HCT116 (cell line): ENCODE results near the gene HSPG2. TPM values are rescaled to one million over a fixed set of nuclear protein-coding genes. Genes with fewer than 3 reads are reported as not detected.
A peak's percentile ranks its signal among the peaks of the same experiment; 100 is the strongest.

Experiments
- ATAC-seq: fragments of 200-7000 bp; cut with Tn5 transposase; 2 replicates; pipeline ENCODE4 v1.9.1; 2020; ENCODE audit warnings: mild to moderate bottlenecking, moderate library complexity
- BruUV-seq: library from RNA; stranded (reverse); fragments of 400-500 nt; replicated peaks from 2 replicates; lab custom pipeline; 2021; lab: Mats Ljungman, UMichigan
- CTCF ChIA-PET: fragments of 300-600 bp; sonication (Branson Sonifier 250); formaldehyde crosslinking; loops from one replicate; lab custom pipeline; 2021; ENCODE audit warnings: antibody characterized with exemption; lab: Charles Lee
- POLR2A ChIA-PET: fragments of 300-600, 350-600 bp; sonication (Branson Sonifier 250); formaldehyde crosslinking; loops from one replicate; lab custom pipeline; 2021; ENCODE audit warnings: antibody characterized with exemption; lab: Charles Lee
- RAD21 ChIA-PET, 2 experiments: fragments of 300-600 bp; sonication (Branson Sonifier 250); formaldehyde crosslinking; loops; one replicate each; lab custom pipeline; 2023; ENCODE audit warnings: low total read pairs in 2 of 2; ENCODE audit not compliant: uncharacterized antibody in 2 of 2, unreplicated experiment in 2 of 2, low non-redundant PET in 1 of 2; lab: Charles Lee
- DNase-seq: peaks from one replicate; pipeline ENCODE4 v3.0.0-alpha.2; 2010; ENCODE audit warnings: low read depth, low spot score
- H2AFZ ChIP-seq: fragments of 200-600 bp; shearing (Covaris generic), sonication (generic); 2 replicates; pipeline ENCODE4 v1.6.1; 2017; ENCODE audit warnings: low read depth, mixed run types, mixed read lengths, antibody characterized with exemption, low read length; ENCODE audit not compliant: poor library complexity, severe bottlenecking
- H3K27ac ChIP-seq: 2 replicates; pipeline ENCODE4 v1.5.1; 2012; ENCODE audit warnings: low read depth, low read length
- H3K27me3 ChIP-seq: fragments of 200-600 bp; sonication (generic); 2 replicates; pipeline ENCODE4 v1.6.1; 2016; ENCODE audit warnings: mixed run types, low read length, mixed read lengths; ENCODE audit not compliant: insufficient read depth
- H3K36me3 ChIP-seq, 2 experiments: fragments of 200-500 bp in 1 of 2; fragments of 200-600 bp in 1 of 2; sonication (Bioruptor generic) in 1 of 2; sonication (generic) in 1 of 2; 2 replicates each; pipeline versions ENCODE4 v1.5.1 to v1.6.1; 2014 to 2016; ENCODE audit warnings: low read length in 2 of 2, inconsistent platforms in 1 of 2, mixed read lengths in 1 of 2, mixed run types in 1 of 2; ENCODE audit not compliant: insufficient read depth in 2 of 2, control insufficient read depth in 1 of 2
- H3K4me1 ChIP-seq, 2 experiments: fragments of 200-600 bp in 1 of 2; sonication (generic) in 1 of 2; 2 replicates each; pipeline versions ENCODE4 v1.5.1 to v1.6.1; 2012 to 2017; ENCODE audit warnings: low read length in 2 of 2, inconsistent platforms in 1 of 2, mild to moderate bottlenecking in 1 of 2, mixed read lengths in 1 of 2, mixed run types in 1 of 2, moderate library complexity in 1 of 2; ENCODE audit not compliant: insufficient read depth in 2 of 2, control insufficient read depth in 1 of 2
- H3K4me2 ChIP-seq: fragments of 200-600 bp; sonication (generic); 2 replicates; pipeline ENCODE4 v1.6.1; 2017; ENCODE audit warnings: mixed run types, low read length, mixed read lengths
- H3K4me3 ChIP-seq, 2 experiments: fragments of 200-600 bp in 1 of 2; sonication (generic) in 1 of 2; replicated peaks in 1 of 2; 2 replicates each; pipeline ENCODE4 v1.5.1; 2011 to 2016; ENCODE audit warnings: low read length in 2 of 2, control low read depth in 1 of 2, low read depth in 1 of 2, mild to moderate bottlenecking in 1 of 2, mixed read lengths in 1 of 2, mixed run types in 1 of 2
- H3K79me2 ChIP-seq: fragments of 200-600 bp; sonication (generic); 2 replicates; pipeline ENCODE4 v1.6.1; 2017; ENCODE audit warnings: mild to moderate bottlenecking, mixed run types, low read length, moderate library complexity, mixed read lengths; ENCODE audit not compliant: insufficient read depth
- H3K9ac ChIP-seq: fragments of 200-600 bp; sonication (generic); 2 replicates; pipeline ENCODE4 v1.6.1; 2016; ENCODE audit warnings: low read length, mixed read lengths
- H3K9me2 ChIP-seq: fragments of 200-600 bp; sonication (generic), shearing (Covaris generic); 2 replicates; pipeline ENCODE4 v1.6.1; 2017; ENCODE audit warnings: mixed run types, mild to moderate bottlenecking, moderate library complexity; ENCODE audit not compliant: insufficient read depth
- H3K9me3 ChIP-seq, 2 experiments: fragments of 200-500 bp in 1 of 2; fragments of 200-600 bp in 1 of 2; sonication (Bioruptor generic) in 1 of 2; sonication (generic) in 1 of 2; 2 replicates each; pipeline ENCODE4 v1.6.1; 2014 to 2017; ENCODE audit warnings: low read length in 2 of 2, mixed read lengths in 2 of 2, inconsistent platforms in 1 of 2, low read depth in 1 of 2, mild to moderate bottlenecking in 1 of 2, mixed run types in 1 of 2, moderate library complexity in 1 of 2; ENCODE audit not compliant: control insufficient read depth in 1 of 2, insufficient read depth in 1 of 2
- H4K20me1 ChIP-seq: fragments of 200-600 bp; sonication (generic), shearing (Covaris generic); 2 replicates; pipeline ENCODE4 v1.6.1; 2017; ENCODE audit warnings: mixed run types, mild to moderate bottlenecking, moderate library complexity; ENCODE audit not compliant: insufficient read depth
- CBX3 ChIP-seq: IDR thresholded peaks from 2 replicates; pipeline ENCODE4 v1.6.1; 2012; ENCODE audit warnings: low read depth
- CTCF ChIP-seq, 3 experiments: fragments of 200-600 bp in 1 of 3; sonication (generic) in 1 of 3; IDR thresholded peaks in 2 of 3; conservative IDR thresholded peaks in 1 of 3; 2 replicates each; pipeline ENCODE4 v1.5.1; 2012 to 2017; ENCODE audit warnings: low read depth in 2 of 3, low read length in 2 of 3, antibody characterized with exemption in 1 of 3, borderline replicate concordance in 1 of 3, control low read depth in 1 of 3, mild to moderate bottlenecking in 1 of 3, mixed read lengths in 1 of 3, mixed run types in 1 of 3, moderate library complexity in 1 of 3; ENCODE audit not compliant: insufficient read depth in 1 of 3
- EGR1 ChIP-seq: IDR thresholded peaks from 2 replicates; pipeline ENCODE4 v1.6.1; 2012; ENCODE audit warnings: low read depth
- POLR2A ChIP-seq: IDR thresholded peaks from 2 replicates; pipeline ENCODE4 v1.7.0; 2011; ENCODE audit warnings: borderline replicate concordance; ENCODE audit not compliant: insufficient read depth, insufficient read length; ENCODE audit errors: extremely low read depth
- RAD21 ChIP-seq: IDR thresholded peaks from 2 replicates; pipeline ENCODE4 v1.6.1; 2012; ENCODE audit warnings: low read depth, mild to moderate bottlenecking
- SIN3A ChIP-seq: IDR thresholded peaks from 2 replicates; pipeline ENCODE4 v1.6.1; 2012; ENCODE audit warnings: low read depth
- YY1 ChIP-seq: IDR thresholded peaks from 2 replicates; pipeline ENCODE4 v1.6.1; 2011; ENCODE audit warnings: low read length, low read depth, moderate library complexity, mild to moderate bottlenecking; ENCODE audit not compliant: insufficient replicate concordance; ENCODE audit errors: extremely low read depth
- intact Hi-C: fragments of 100-400 bp; cut with micrococcal nuclease; formaldehyde crosslinking; loops from 2 replicates; pipeline ENCODE4 v1.10.0; 2022
- total RNA-seq: library from RNA; stranded (reverse); gene quantifications from one replicate; pipeline ENCODE4 v1.2.1, GENCODE V29; 2021; ENCODE audit not compliant: unreplicated experiment

Gene HSPG2
- total RNA-seq, 1 experiment from 2014 or later, result 55.7 TPM

- TF ChIP-seq RAD21 (no peak), YY1 (no peak), CTCF (IDR thresholded peaks at IDR 0.05 in 2 of 3, conservative IDR thresholded peaks at IDR 0.05 in 1 of 3; ENCODE audit: borderline replicate concordance in 1 of 3, insufficient read depth in 1 of 3, low read depth in 2 of 3, low read length in 2 of 3) (peak in 2 of 3 experiments; percentile 51 to 60; a peak in 4 of 6 replicates), CBX3 (no peak), EGR1 (no peak), SIN3A (no peak)
- H3K4me3 ChIP-seq, result no peak overlapping the region
These were observed 122.7 kb downstream of the HSPG2 start for GRCh38 chr1:21814241-21814918.

GRCh38 chr1:21813542-21813941, 123.6 kb downstream of the HSPG2 start:
- no peak overlapping the region for H3K9ac ChIP-seq
- H3K27me3 ChIP-seq, result no peaks in the 10 kb centered on the region
- H3K4me1 ChIP-seq, result peaks cover 9 to 18% of the 10 kb centered on the region in 2 experiments; a peak in 3 of 4 replicates
- H2AFZ ChIP-seq, result no peak overlapping the region
- H3K4me3 ChIP-seq, result no peak overlapping the region
- DNase-seq, result no peak
- no peaks in the 10 kb centered on the region for H4K20me1 ChIP-seq
- intact Hi-C loops, result no loop called here
- no peak overlapping the region for H3K27ac ChIP-seq
- no peaks in the 10 kb centered on the region for H3K79me2 ChIP-seq
- POLR2A ChIA-PET, result no interaction called here
- no peak for ATAC-seq
- no peaks in the 10 kb centered on the region for H3K9me3 ChIP-seq
- H3K4me2 ChIP-seq, result no peak overlapping the region
- no peaks in the 10 kb centered on the region for H3K36me3 ChIP-seq
- H3K9me2 ChIP-seq, result no peaks in the 10 kb centered on the region
- no peak for TF ChIP-seq POLR2A
- RAD21 ChIA-PET, result no interaction called here
- CTCF ChIA-PET, result no interaction called here
- BruUV-seq, result no TSS peak

More at GRCh38 chr1:21814241-21814918, 122.7 kb downstream of the HSPG2 start:
- H3K79me2 ChIP-seq, result no peaks in the 10 kb centered on the region
- ATAC-seq (peak; percentile 44; the same call in 1 of the 2 replicates), DNase-seq (no peak)
- no peak overlapping the region for H3K27ac ChIP-seq
- H3K27me3 ChIP-seq, result no peaks in the 10 kb centered on the region
- no peak overlapping the region for H3K4me2 ChIP-seq
- H3K9me2 ChIP-seq, result no peaks in the 10 kb centered on the region
- intact Hi-C loops, result no loop called here
- ChIA-PET CTCF (no interaction called here), POLR2A (no interaction called here), RAD21 (no interaction called here)
- no peak overlapping the region for H3K9ac ChIP-seq
- no TSS peak for BruUV-seq
- no peaks in the 10 kb centered on the region for H3K36me3 ChIP-seq
- peaks cover 11 to 23% of the 10 kb centered on the region in 2 experiments; a peak in 3 of 4 replicates for H3K4me1 ChIP-seq
- H4K20me1 ChIP-seq, result no peaks in the 10 kb centered on the region
- H2AFZ ChIP-seq, result no peak overlapping the region
- no peaks in the 10 kb centered on the region for H3K9me3 ChIP-seq
